Measurements from ENCODE around the gene RGS1.

- TF ChIP-seq ELF4 (CRISPR knock-in tag; IDR thresholded peaks at IDR 0.05), result no peak
- TF ChIP-seq NFE2L1 (tag; IDR thresholded peaks at IDR 0.05; ENCODE audit: borderline replicate concordance, low read depth), result no peak
- no peak for TF ChIP-seq NFIC (IDR thresholded peaks at IDR 0.05)
- no peak for TF ChIP-seq MXI1 (IDR thresholded peaks at IDR 0.05; ENCODE audit: low read depth, low read length)
- TF ChIP-seq ETS1 (conservative IDR thresholded peaks at IDR 0.05; ENCODE audit: control insufficient read depth, low read depth, low read length), result no peak
- TF ChIP-seq PPARD (CRISPR knock-in tag; IDR thresholded peaks at IDR 0.05), result no peak
- no peak for TF ChIP-seq MAFF (IDR thresholded peaks at IDR 0.05; ENCODE audit: low read length)
Measured at GRCh38 chr1:192584866-192585265, 9.3 kb downstream of the RGS1 start.

All from K562 (cell line).